Measurements from ENCODE around the gene RCHY1.
A peak's percentile ranks its signal among the peaks of the same experiment; 100 is the strongest.
"Not testable (repeated sequence)": the region's sequence is repeated elsewhere in the genome, so short reads cannot be mapped to it uniquely, and the experiment has no call there.

Gene RCHY1

GRCh38 chr4:75514131-75514948 lies at the start of gene RCHY1, which contains the start of gene THAP6:
RCHY1 (minus strand) TSS chr4:75514403; CDS start chr4:75514286, 117 bp downstream.
THAP6 (plus strand) TSS chr4:75514473; CDS start chr4:75515453, 980 bp downstream.
- DNase-seq (ENCODE audit: low read depth) = peak; percentile 90

- no peak for DNase-seq (ENCODE audit: low read depth)
These were observed 47.6 kb upstream of the RCHY1 start for GRCh38 chr4:75561789-75562188.

GRCh38 chr4:75557696-75558095 lies 43.5 kb upstream of the RCHY1 start:
- DNase-seq (ENCODE audit: low read depth) = no peak

GRCh38 chr4:75555294-75556164 lies 41.3 kb upstream of the RCHY1 start, which contains the start of gene ODAPH:
ODAPH (plus strand) TSS chr4:75556066; CDS start chr4:75556083, 17 bp downstream.
- no peak for DNase-seq (ENCODE audit: low read depth)

- DNase-seq (ENCODE audit: low read depth) = no peak
These were observed 38.2 kb upstream of the RCHY1 start for GRCh38 chr4:75552452-75552851.

- no peak for DNase-seq (ENCODE audit: low read depth)
These were observed 34.8 kb upstream of the RCHY1 start for GRCh38 chr4:75549019-75549418.

GRCh38 chr4:75547647-75548387 lies 33.6 kb upstream of the RCHY1 start:
- DNase-seq (ENCODE audit: low read depth) = no peak

GRCh38 chr4:75545526-75545925 lies 31.3 kb upstream of the RCHY1 start:
- DNase-seq (ENCODE audit: low read depth) = no peak

- DNase-seq (ENCODE audit: low read depth) = no peak
These were observed 30.7 kb upstream of the RCHY1 start for GRCh38 chr4:75544870-75545269.

- not testable (repeated sequence) for DNase-seq (ENCODE audit: low read depth)
These were observed 30.0 kb upstream of the RCHY1 start for GRCh38 chr4:75544220-75544619.

- DNase-seq (ENCODE audit: low read depth) = no peak
These were observed 28.6 kb upstream of the RCHY1 start for GRCh38 chr4:75542824-75543223.

- DNase-seq (ENCODE audit: low read depth) = not testable (repeated sequence)
These were observed 23.1 kb upstream of the RCHY1 start for GRCh38 chr4:75537308-75537707.

GRCh38 chr4:75533926-75534325 lies 19.7 kb upstream of the RCHY1 start:
- not testable (repeated sequence) for DNase-seq (ENCODE audit: low read depth)

- DNase-seq (ENCODE audit: low read depth) = not testable (repeated sequence)
These were observed 19.2 kb upstream of the RCHY1 start for GRCh38 chr4:75533339-75533887.

GRCh38 chr4:75531536-75532143 lies 17.4 kb upstream of the RCHY1 start:
- DNase-seq (ENCODE audit: low read depth) = not testable (repeated sequence)

GRCh38 chr4:75530556-75531322 lies 16.5 kb upstream of the RCHY1 start:
- DNase-seq (ENCODE audit: low read depth) = no peak

- no peak for DNase-seq (ENCODE audit: low read depth)
These were observed 13.3 kb upstream of the RCHY1 start for GRCh38 chr4:75527482-75527881.

GRCh38 chr4:75525910-75526309 lies 11.7 kb upstream of the RCHY1 start:
- DNase-seq (ENCODE audit: low read depth) = no peak

- DNase-seq (ENCODE audit: low read depth) = no peak
These were observed 10.9 kb upstream of the RCHY1 start for GRCh38 chr4:75525086-75525485.

GRCh38 chr4:75519452-75519851 lies 5.2 kb upstream of the RCHY1 start:
- DNase-seq (ENCODE audit: low read depth) = not testable (repeated sequence)

All from stimulated activated CD8-positive, alpha-beta memory T cell treated with anti-CD3 and anti-CD28 coated beads, Interleukin-7, amount 100 ng/mL, for 24 hours (primary cell).